GM19240 (cell line): Measurements from ENCODE around the gene MAJIN.
"Not testable (repeated sequence)": the region's sequence is repeated elsewhere in the genome, so short reads cannot be mapped to it uniquely, and the experiment has no call there.

Experiments used
- DNase-seq: peaks from one replicate; pipeline ENCODE4 v3.0.0; 2011; ENCODE audit warnings: low spot score; ENCODE audit not compliant: insufficient read length

The MAJIN gene

DNA sequence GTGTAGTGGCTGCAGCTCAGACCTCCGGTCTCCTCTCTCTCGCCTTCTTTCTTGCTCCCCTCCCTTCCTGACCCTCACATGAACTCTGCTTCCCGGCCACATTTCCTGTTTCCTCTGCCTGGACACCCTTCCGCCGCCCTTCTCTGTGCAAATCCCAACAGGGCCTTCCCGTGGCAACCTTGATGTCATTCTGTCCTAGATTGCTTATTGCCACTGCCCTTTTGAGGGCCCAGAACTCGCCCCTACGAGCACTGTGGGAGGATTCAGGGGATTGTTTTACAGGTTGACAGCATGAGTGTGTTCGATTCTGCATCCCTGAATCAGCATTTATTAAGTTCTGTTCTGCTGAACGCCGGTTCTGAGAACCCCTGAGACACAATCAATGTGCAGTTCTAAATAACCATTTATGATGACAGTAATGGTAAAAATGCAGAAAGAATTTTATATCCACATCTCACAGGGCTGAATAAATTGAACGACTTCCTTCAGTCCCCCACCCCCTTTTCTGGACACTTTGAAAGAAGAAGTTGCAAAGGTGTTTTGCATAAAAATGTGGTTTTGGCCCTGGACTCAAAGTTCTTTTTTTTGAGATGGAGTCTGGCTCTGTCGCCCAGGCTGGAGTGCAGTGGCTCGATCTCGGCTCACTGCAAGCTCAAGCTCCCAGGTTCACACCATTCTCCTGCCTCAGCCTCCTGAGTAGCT lies 18.5 kb upstream of the MAJIN start:
- no peak for DNase-seq

DNA sequence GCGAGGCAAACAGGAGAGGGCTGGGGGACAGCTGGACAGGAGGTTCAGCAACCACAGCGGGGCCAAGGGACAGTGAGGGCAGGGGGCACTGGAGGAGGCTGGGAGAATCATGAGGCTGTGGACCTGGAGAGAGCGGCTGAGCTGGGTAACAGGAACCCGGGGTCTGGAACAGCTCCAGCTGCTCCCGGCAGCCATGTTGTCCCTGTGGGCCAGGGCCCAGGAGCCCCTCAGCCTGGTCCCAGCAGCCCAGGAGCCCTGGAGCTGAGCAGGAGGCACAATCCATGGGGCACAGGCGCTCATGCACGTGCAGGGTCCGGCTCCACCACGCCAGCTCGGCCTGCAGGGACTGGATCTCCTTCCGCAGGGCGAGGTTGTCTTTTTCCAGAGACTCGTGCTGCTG lies 17.5 kb upstream of the MAJIN start:
- DNase-seq, result no peak

DNA sequence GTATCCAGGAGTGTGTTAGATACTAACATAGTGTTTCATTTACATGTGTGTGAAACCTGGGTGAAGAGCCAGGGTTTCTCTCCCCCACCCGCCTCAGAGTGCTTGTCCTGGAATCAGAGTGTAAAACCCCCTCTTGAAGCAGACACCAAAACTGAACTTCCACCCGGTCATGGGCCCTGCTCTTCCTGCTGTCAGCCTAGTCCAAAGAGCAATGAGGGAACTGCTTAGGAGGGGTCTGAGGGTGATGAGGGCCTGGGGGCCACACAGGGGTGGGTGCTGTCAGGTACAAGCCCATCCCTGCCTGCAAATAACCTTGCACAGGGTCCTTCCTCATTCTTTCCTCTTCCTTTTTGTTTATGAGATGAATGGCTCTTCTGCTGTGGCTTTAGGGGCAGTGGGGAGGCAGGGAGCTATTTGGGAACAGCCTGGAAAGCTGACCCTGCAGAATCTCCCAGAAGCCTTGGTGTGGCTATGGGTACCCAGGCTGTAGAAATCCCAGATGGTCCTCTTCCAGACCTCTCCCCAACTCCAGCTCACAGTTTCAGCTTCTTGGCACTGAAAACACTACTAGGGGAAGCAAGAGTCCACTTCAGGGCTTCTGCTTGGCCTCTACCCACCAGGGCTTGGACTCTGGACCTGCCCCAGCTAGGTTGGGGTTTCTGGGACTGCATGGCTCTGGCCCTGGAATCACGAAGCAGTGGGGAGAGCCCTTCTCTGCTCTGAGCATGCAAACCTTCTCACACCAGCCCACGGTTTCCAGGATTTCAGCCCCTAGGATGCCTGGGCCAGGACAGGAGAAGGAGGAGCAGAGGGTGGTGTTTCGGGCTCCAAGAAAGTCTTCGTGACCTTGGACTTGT lies 16.3 kb upstream of the MAJIN start:
- DNase-seq, result no peak

DNA sequence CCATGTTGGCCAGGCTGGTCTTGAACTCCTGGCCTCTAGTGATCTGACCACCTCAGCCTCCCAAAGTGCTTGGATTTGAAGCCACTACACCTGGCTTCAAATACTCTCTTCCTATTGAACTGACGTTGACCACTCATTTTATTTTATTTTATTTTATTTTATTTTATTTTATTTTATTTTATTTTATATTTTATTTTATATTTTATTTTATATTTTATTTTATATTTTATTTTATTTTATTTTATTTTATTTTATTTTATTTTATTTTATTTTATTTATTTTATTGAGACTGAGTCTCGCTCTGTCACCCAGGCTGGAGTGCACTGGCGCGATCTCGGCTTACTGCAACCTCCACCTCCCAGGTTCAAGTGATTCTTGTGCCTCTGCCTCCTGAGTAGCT lies 11.4 kb upstream of the MAJIN start:
- not testable (repeated sequence) for DNase-seq

DNA sequence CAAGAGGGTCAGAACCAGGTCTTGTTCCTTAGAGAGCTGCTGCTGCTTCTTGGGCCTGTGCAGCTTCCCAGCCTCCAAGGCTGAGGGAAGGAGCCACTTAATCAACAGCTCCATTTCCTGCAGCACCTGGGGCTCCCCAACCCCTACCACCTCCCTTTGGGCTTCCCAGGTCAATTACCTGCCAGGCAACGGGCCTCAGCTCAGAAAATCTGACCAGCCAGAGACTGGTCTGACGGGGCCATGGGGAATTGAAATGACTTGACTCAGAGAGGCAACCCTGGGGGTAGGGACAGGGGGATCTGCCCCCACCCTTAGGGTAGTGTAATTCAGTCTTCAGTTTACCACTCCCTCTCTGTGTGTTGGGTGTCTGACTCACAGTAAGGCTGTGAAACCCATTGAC lies 4.7 kb upstream of the MAJIN start:
- no peak for DNase-seq

DNA sequence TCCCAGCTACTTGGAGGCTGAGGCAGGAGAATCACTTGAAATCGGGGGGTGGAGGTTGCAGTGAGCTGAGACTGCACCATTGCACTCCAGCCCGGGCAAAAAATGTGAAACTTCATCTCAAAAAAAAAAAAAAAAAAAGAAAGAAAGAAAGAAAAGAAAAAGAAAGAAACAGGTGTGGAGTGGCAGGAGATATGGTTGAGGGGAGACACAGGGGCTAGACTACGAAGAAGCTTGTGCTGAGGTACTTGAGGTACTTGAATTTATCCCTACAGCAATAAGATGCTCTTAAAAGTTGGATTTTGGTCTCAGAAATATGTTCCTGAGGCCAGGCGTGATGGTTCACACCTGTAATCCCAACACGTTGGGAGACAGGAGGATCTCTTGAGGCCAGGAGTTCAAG lies 2.2 kb upstream of the MAJIN start:
- no peak for DNase-seq

DNA sequence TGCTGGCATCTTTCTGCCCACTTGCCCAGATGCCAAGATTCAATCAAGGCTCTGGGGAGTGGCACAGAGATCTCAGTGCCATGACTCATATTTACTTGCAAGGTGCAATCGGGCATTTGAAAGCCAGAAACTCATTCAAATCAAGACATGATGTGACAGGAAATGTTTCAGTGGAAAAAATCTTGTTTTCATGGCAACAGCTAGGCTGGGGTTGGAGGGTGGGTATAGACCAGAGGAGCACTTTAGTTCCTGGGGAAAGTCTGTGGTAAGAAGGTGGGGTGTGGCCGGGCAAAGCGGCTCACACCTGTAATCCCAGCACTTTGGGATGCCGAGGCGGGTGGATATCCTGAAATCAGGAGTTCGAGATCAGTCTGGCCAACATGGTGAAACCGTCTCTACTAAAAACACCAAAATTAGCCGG lies 1.2 kb downstream of the MAJIN start:
- DNase-seq, result no peak

DNA sequence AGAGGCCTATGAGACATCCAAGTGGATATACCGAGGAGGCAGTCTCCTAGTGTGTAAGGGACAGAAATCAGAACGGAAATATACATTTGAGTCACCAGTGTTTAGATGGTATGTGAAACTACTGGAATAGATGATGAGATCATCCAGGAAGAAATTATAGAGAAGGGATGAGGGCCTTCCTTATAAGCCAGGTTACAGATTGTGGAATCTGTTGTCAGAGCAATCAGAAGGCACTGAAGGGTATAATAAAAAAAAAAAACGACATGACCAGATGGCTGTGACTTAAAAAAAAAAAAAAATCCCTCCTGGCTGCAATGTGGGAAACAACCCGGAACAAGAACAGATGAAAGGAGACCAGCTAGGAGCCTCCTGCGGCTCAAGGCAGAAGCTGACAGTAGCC lies 2.7 kb downstream of the MAJIN start:
- DNase-seq, result no peak

DNA sequence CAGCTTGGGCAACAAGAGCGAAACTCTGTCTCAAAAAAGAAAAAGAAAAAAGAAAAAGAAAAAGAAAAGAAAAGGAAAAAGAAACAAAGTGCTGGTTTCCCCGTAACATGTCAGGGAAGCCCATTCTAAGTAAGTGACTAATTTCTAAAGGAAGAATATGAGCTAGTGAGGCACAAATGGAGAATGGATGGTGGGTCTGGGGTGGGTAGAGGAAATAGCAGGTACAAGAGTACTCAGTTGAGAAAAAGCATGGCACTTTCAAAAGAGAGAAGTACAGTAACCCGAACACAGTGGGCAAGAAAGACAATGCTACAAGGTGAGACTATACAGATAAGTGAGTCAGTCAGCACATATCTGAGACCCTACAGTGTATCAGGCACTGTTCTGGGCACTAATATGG lies 4.5 kb downstream of the MAJIN start:
- no peak for DNase-seq

DNA sequence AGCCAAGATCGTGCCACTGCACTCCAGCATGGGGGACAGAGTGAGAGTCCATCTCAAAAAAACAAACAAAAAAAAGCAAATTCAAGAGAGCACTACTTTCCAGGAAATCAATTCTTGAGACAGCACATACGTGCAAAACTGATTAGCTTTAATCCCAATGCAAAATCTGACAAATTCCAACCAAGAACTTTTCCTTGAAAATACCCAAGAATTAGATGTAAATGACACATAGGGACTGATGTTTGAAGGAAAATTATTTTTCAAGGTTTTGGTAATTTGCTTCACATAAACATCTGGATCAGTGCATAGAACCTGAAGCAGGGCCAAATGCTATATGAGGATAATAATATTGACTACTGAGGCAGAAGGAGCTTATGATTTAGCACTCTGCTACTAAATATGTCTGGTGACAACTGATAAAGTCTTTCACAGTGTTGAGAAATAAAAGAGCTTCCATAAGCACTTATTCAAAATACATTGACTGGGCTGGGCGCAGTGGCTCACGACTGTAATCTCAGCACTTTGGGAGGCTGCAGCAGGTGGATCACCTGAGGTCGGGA lies 8.8 kb downstream of the MAJIN start:
- DNase-seq, result no peak

DNA sequence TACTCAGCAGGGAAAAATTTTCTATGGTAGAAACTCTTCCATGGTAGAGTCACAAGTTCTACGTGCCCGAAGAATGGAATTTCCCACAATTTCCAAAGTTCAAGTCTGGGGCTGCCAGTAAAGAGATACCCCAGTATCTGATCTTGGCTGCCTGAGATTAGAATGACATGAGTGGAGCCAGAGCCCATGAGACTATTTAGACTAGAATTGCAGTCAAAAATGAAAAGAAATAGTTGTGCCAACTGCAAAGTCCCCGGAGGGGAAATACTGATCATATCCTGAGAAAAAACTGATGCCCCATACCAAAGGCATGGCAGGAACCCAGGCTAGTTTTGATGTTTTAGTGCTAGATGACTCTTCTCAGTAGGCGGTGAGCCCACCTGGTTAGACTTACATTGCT lies 11.2 kb downstream of the MAJIN start:
- no peak for DNase-seq

DNA sequence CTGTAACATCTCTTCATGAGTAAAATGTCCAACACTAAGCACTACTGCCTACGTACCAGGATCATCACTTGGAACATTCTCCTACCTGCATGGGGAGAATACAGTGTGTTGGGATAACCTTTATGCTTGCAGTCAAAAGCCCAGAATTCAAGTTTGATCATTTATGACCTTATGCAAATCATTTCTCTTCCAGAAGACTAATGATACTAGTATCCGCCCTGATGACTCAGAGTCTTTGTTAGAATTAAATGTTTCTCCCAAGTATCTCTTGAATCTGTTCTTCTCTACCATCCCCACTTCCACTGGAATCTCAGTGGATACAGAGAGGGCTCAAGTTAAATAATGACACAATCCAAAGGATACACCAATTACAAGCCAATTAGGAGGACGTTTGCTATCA lies 12.4 kb downstream of the MAJIN start:
- no peak for DNase-seq

DNA sequence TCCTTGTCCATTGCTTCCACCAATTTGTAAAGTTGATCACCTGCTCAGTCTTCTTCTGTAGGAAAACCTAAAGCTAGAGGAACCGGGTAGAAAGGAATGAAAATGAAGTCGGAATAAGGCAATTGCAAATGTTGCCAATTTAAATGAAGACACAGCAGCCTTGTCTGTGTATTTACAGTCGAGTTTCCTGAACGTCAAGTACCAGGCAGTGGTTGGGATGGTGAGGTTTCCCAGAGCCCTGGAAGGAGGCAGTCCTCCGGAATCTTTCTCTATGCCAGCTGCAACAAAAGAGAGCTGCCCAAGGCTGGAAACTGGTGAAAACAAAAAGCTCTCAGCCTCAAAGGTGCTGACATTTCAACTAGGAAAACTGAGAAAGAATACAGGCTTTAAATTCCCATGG lies 17.7 kb downstream of the MAJIN start:
- DNase-seq, result no peak

DNA sequence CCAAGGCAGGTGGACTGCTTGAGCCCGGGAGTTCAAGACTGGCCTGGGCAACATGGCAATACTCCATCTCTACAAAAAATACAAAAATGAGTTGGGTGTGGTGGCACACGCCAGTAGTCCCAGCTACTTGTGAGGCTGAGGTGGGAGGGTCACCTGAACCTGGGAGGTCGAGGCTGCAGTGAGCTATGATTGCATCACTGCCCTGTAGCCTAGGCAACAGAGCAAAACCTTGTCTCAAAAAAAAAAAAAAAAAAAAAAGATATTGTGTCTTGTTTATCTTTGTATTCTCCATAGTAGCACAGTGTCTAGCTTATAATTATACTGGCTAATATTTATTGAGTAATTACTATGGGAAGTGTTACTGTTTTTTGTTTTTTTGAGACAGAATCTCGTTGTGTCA lies 20.4 kb downstream of the MAJIN start:
- no peak for DNase-seq

DNA sequence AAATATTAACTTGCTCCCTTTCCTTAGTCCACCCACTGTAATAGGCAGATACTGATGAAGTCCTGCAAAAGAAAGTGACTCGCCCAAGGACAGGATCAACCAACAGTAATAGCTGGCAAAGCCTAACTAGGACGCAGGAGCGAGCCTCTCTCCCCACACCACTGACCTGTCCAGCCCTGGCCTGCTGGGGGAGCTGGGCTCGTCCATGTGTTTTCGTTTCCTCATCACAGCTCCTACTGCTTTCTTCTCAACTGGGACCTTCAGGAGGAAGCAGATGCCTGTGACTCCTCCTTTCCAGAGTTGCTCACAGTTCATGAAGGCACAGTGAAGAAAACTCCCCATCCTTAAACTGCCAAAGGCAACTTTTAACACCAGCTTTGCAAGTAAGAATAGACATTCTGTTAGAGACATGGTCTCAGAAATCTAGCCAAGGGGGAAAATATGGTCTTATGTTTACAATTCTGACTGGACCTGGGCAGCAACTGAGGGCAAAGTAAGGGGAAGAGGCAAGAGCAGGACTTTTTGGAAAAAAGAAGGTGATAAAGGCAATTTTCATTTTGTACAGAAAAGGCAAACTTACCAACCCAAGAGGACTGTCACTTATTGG lies 24.6 kb downstream of the MAJIN start:
- no peak for DNase-seq

DNA sequence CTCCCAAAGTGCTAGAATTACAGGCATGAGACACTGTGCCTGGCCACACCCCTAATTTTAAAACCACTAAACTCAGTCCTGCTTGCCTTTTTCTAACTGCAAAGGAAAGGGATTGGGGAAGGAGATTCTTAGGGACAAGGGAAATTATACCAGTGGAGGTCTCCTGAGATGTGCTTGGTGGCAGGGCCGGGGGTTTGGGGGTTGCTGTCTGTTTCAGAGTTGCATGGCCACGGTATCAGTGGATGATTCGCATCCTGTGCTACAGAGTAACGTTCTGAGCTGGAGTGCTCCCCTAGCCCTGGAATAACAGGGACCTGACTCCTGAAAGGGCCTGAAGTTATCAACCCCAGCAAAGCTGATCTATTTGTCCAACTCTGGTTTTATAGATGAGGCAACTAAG lies 35.4 kb downstream of the MAJIN start:
- no peak for DNase-seq

DNA sequence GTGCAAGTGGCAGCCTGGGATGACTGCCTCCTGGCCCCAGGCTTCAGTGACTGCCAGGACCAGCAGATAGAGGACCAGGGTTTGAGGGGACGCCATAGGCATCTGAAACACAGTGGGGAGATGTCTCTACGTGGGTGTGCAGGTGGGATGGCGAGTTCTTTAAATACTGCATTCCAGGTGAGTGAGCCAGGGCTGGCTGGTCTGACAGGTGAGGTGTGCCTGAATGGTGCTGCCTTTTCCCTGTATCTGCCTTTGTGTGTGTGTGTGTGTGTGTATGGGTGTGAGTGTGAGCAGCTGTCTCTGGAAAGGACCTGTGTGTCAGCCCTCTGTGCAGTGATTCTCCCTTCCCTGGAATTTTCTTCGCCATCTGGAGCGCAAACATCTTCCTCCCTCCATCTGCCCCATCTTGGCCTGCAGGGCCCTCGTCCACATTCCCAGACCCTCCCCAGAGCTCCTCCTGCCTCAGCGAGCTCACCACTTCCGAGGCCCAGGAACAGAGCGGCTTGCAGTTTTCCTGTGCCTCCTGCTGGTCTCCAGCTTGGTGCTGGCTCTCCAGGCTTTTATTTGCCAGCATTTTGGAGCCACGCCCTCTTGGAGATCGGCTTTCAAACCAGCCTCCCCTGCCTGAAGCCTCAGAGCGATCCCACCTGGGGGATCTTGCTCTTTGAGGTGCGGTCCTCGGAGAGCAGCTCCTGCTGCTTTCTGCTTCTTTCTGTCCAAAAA lies 36.4 kb downstream of the MAJIN start, which contains the start of gene GPHA2:
Gene GPHA2, minus strand, starts transcription at position 535 of the 723 bp plus-strand sequence. Its CDS starts 433 bp downstream, at position 102.
- no peak for DNase-seq

DNA sequence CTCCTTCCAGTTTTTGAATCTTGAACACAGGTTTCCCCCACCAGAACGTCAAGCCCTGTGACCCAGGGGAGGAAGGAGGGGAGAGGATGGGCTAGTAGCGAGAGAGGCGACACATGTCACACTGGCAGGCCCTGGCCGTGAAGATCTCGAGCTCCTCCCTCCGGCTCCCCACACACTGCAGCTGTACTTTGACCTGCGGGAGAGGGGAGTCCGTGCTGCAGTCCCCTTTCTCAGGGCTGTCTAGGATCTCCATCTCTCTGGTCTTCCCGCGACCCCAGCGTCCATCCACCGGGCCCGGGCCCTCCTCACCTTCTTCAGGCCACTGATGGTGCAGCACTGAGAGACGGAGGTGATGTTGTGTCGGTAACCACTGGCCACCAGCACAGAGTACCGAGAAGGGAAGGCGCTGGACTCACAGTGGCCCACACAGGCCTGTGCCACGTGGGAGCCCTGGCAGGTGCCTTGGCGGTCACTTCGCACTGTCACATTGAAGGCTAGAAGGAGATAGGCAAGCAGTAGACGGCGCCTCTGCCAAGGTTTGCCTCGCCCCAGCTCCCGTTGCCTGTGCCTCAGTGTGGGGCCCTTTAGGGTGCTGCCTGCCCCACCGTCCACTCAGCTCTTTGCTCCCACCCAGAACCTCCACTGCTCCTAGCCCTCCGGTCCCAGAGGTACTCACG lies 37.1 kb downstream of the MAJIN start:
- no peak for DNase-seq

DNA sequence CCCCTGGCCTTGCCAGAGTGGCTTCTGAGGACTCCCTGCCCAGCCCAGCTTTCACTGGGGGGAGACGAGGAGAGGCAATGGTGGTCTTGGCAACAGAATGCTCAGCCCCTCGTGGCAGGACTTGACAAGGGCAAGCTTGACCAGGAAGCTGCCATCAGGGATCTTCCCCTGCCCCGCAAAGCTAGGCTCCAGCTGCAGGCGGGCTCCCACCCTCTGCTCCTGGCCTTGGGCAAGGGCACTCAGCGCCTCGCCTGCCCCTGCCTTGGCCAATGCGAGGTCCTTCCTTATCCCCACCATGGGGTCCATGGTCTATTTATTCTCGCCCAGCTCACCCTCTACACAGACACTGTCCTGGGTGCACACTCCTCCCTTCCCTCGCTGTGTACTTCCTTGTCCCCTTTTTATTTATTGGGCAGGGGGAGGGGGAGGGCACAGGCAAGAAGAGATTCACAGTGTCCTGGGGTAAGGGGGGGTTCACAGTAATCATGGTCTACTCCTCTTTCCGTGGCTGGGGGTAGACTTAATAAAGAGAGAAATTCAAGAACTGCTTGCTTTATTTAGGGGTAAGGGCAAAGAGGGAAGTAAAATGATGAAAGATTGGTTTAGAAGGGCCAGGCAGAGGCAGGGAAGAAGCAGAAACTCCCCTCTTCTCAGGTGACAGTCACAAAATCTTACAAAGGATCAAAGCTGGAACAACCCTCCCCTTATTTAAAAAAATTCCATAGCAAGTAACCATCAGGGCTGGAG lies 37.8 kb downstream of the MAJIN start:
- no peak for DNase-seq
